IPS-15b (cell line): ENCODE data around the gene EDN1.

Experiments
- H3K27me3 ChIP-seq: one replicate; pipeline ENCODE4 v1.6.1; 2013; ENCODE audit warnings: low read length; ENCODE audit not compliant: control insufficient read depth, insufficient read depth
- H3K36me3 ChIP-seq: one replicate; pipeline ENCODE4 v1.6.1; 2013; ENCODE audit warnings: low read length; ENCODE audit not compliant: control insufficient read depth, insufficient read depth
- H3K4me1 ChIP-seq: one replicate; pipeline ENCODE4 v1.6.1; 2013; ENCODE audit warnings: mild to moderate bottlenecking, low read length; ENCODE audit not compliant: control insufficient read depth, insufficient read depth
- H3K4me3 ChIP-seq: one replicate; pipeline ENCODE4 v1.5.1; 2013; ENCODE audit warnings: low read depth, low read length
- H3K9ac ChIP-seq: one replicate; pipeline ENCODE4 v1.6.1; 2013; ENCODE audit warnings: low read depth, mild to moderate bottlenecking, low read length
- H3K9me3 ChIP-seq: one replicate; pipeline ENCODE4 v1.6.1; 2013; ENCODE audit warnings: mild to moderate bottlenecking, low read length; ENCODE audit not compliant: control insufficient read depth, insufficient read depth

The EDN1 gene

GRCh38 chr6:12298017-12298978, 8.1 kb downstream of the EDN1 start:
- Histone ChIP-seq H3K4me1 (no peaks in the 10 kb centered on the region), H3K9ac (no peak overlapping the region), H3K36me3 (no peaks in the 10 kb centered on the region), H3K4me3 (no peak overlapping the region), H3K9me3 (no peaks in the 10 kb centered on the region), H3K27me3 (no peaks in the 10 kb centered on the region)

GRCh38 chr6:12298995-12299394, 8.8 kb downstream of the EDN1 start:
- no peak overlapping the region for H3K4me3 ChIP-seq
- no peaks in the 10 kb centered on the region for H3K4me1 ChIP-seq
- H3K27me3 ChIP-seq = no peaks in the 10 kb centered on the region
- no peak overlapping the region for H3K9ac ChIP-seq
- no peaks in the 10 kb centered on the region for H3K9me3 ChIP-seq
- no peaks in the 10 kb centered on the region for H3K36me3 ChIP-seq

GRCh38 chr6:12301018-12301417, 10.9 kb downstream of the EDN1 start:
- H3K4me3 ChIP-seq = no peak overlapping the region
- H3K4me1 ChIP-seq = no peaks in the 10 kb centered on the region
- no peaks in the 10 kb centered on the region for H3K27me3 ChIP-seq
- H3K36me3 ChIP-seq = no peaks in the 10 kb centered on the region
- no peak overlapping the region for H3K9ac ChIP-seq
- H3K9me3 ChIP-seq = no peaks in the 10 kb centered on the region

GRCh38 chr6:12304487-12304886, 14.3 kb downstream of the EDN1 start:
- Histone ChIP-seq H3K4me3 (no peak overlapping the region), H3K4me1 (no peaks in the 10 kb centered on the region), H3K9ac (no peak overlapping the region), H3K9me3 (no peaks in the 10 kb centered on the region), H3K27me3 (no peaks in the 10 kb centered on the region), H3K36me3 (no peaks in the 10 kb centered on the region)

GRCh38 chr6:12309070-12309469, 18.9 kb downstream of the EDN1 start:
- no peaks in the 10 kb centered on the region for H3K4me1 ChIP-seq
- no peaks in the 10 kb centered on the region for H3K9me3 ChIP-seq
- no peak overlapping the region for H3K9ac ChIP-seq
- H3K36me3 ChIP-seq = no peaks in the 10 kb centered on the region
- no peaks in the 10 kb centered on the region for H3K27me3 ChIP-seq
- no peak overlapping the region for H3K4me3 ChIP-seq

- H3K4me1 ChIP-seq = no peaks in the 10 kb centered on the region
- no peaks in the 10 kb centered on the region for H3K9me3 ChIP-seq
- no peak overlapping the region for H3K9ac ChIP-seq
- H3K4me3 ChIP-seq = no peak overlapping the region
- no peaks in the 10 kb centered on the region for H3K27me3 ChIP-seq
- no peaks in the 10 kb centered on the region for H3K36me3 ChIP-seq
These were observed 20.9 kb downstream of the EDN1 start for GRCh38 chr6:12311106-12311505.

GRCh38 chr6:12312736-12313135, 22.6 kb downstream of the EDN1 start:
- Histone ChIP-seq H3K36me3 (no peaks in the 10 kb centered on the region), H3K4me3 (no peak overlapping the region), H3K9me3 (no peaks in the 10 kb centered on the region), H3K4me1 (no peaks in the 10 kb centered on the region), H3K9ac (no peak overlapping the region), H3K27me3 (no peaks in the 10 kb centered on the region)

- H3K9me3 ChIP-seq = no peaks in the 10 kb centered on the region
- H3K36me3 ChIP-seq = no peaks in the 10 kb centered on the region
- H3K4me3 ChIP-seq = no peak overlapping the region
- no peak overlapping the region for H3K9ac ChIP-seq
- no peaks in the 10 kb centered on the region for H3K27me3 ChIP-seq
- H3K4me1 ChIP-seq = no peaks in the 10 kb centered on the region
These were observed 23.3 kb downstream of the EDN1 start for GRCh38 chr6:12313306-12313991.

GRCh38 chr6:12313992-12314589, 23.9 kb downstream of the EDN1 start:
- Histone ChIP-seq H3K36me3 (no peaks in the 10 kb centered on the region), H3K4me3 (no peak overlapping the region), H3K27me3 (no peaks in the 10 kb centered on the region), H3K4me1 (no peaks in the 10 kb centered on the region), H3K9me3 (no peaks in the 10 kb centered on the region), H3K9ac (no peak overlapping the region)

- Histone ChIP-seq H3K27me3 (no peaks in the 10 kb centered on the region), H3K36me3 (no peaks in the 10 kb centered on the region), H3K9me3 (no peaks in the 10 kb centered on the region), H3K4me1 (no peaks in the 10 kb centered on the region), H3K4me3 (no peak overlapping the region), H3K9ac (no peak overlapping the region)
These were observed 24.6 kb downstream of the EDN1 start for GRCh38 chr6:12314751-12315150.

GRCh38 chr6:12315292-12316081, 25.3 kb downstream of the EDN1 start:
- Histone ChIP-seq H3K4me3 (no peak overlapping the region), H3K9ac (no peak overlapping the region), H3K36me3 (no peaks in the 10 kb centered on the region), H3K27me3 (no peaks in the 10 kb centered on the region), H3K4me1 (no peaks in the 10 kb centered on the region), H3K9me3 (no peaks in the 10 kb centered on the region)
